ENCODE data around the gene SEC63. TPM values are rescaled to one million over a fixed set of nuclear protein-coding genes. Genes with fewer than 3 reads are reported as not detected.
"Not testable (repeated sequence)": the region's sequence is repeated elsewhere in the genome, so short reads cannot be mapped to it uniquely, and the experiment has no call there.

The SEC63 gene
- total RNA-seq, 2 donors from 2014 or later: 65.7 to 74.8 TPM

- H3K4me3 Mint-ChIP-seq: no peak overlapping the region
- Histone ChIP-seq H3K36me3 (ENCODE audit: control insufficient read depth, insufficient read depth, low read length) (no peaks in the 10 kb centered on the region), H3K4me3 (ENCODE audit: low read length) (no peak overlapping the region), H3K9me3 (ENCODE audit: control insufficient read depth, low read length) (no peaks in the 10 kb centered on the region), H3K27me3 (ENCODE audit: control insufficient read depth, insufficient read depth, low read length, poor library complexity, severe bottlenecking) (no peaks in the 10 kb centered on the region), H3K27ac (ENCODE audit: low read depth, low read length) (no peak overlapping the region), H3K4me1 (ENCODE audit: control insufficient read depth, insufficient read depth, low read length) (no peaks in the 10 kb centered on the region), H3K9ac (ENCODE audit: extremely low read depth, low read length, poor library complexity, severe bottlenecking) (no peak overlapping the region)
- no peak overlapping the region for H3K27ac Mint-ChIP-seq
- no peaks in the 10 kb centered on the region for H3K36me3 Mint-ChIP-seq (ENCODE audit: low read depth)
- H3K9me3 Mint-ChIP-seq: no peaks in the 10 kb centered on the region
- peaks cover 15% of the 10 kb centered on the region for H3K4me1 Mint-ChIP-seq
- peaks cover 2% of the 10 kb centered on the region for H3K27me3 Mint-ChIP-seq (ENCODE audit: insufficient read depth)
- TF ChIP-seq CTCF (conservative IDR thresholded peaks at IDR 0.05): no peak
- DNase-seq: no peak
Observed at GRCh38 chr6:107999341-107999740, 41.3 kb upstream of the SEC63 start.

- Histone ChIP-seq H3K4me1 (ENCODE audit: control insufficient read depth, insufficient read depth, low read length) (peaks cover 11% of the 10 kb centered on the region), H3K9me3 (ENCODE audit: control insufficient read depth, low read length) (no peaks in the 10 kb centered on the region), H3K4me3 (ENCODE audit: low read length) (no peak overlapping the region), H3K9ac (ENCODE audit: extremely low read depth, low read length, poor library complexity, severe bottlenecking) (no peak overlapping the region), H3K27me3 (ENCODE audit: control insufficient read depth, insufficient read depth, low read length, poor library complexity, severe bottlenecking) (no peaks in the 10 kb centered on the region), H3K27ac (ENCODE audit: low read depth, low read length) (no peak overlapping the region), H3K36me3 (ENCODE audit: control insufficient read depth, insufficient read depth, low read length) (no peaks in the 10 kb centered on the region)
- Mint-ChIP-seq H3K9me3 (no peaks in the 10 kb centered on the region), H3K27me3 (ENCODE audit: insufficient read depth) (no peaks in the 10 kb centered on the region), H3K4me1 (peaks cover 40% of the 10 kb centered on the region), H3K27ac (no peak overlapping the region), H3K4me3 (no peak overlapping the region), H3K36me3 (ENCODE audit: low read depth) (no peaks in the 10 kb centered on the region)
- WGBS, 2 experiments (ENCODE audit: insufficient coverage in 1 of 2, insufficient read length in 1 of 2): 88 to 100% methylated on average over 4 to 9 of the region's 9 CpGs
- no peak for TF ChIP-seq CTCF (conservative IDR thresholded peaks at IDR 0.05)
- DNase-seq: no peak
Observed at GRCh38 chr6:107991772-107992550, 34.0 kb upstream of the SEC63 start.

- H3K9me3 Mint-ChIP-seq: no peaks in the 10 kb centered on the region
- WGBS, 2 experiments (ENCODE audit: insufficient coverage in 1 of 2, insufficient read length in 1 of 2): 91 to 93% methylated on average over 3 of the region's 4 CpGs
- no peak overlapping the region for H3K4me3 Mint-ChIP-seq
- Histone ChIP-seq H3K4me3 (ENCODE audit: low read length) (no peak overlapping the region), H3K4me1 (ENCODE audit: control insufficient read depth, insufficient read depth, low read length) (peaks cover 11% of the 10 kb centered on the region), H3K27me3 (ENCODE audit: control insufficient read depth, insufficient read depth, low read length, poor library complexity, severe bottlenecking) (no peaks in the 10 kb centered on the region), H3K36me3 (ENCODE audit: control insufficient read depth, insufficient read depth, low read length) (no peaks in the 10 kb centered on the region), H3K9ac (ENCODE audit: extremely low read depth, low read length, poor library complexity, severe bottlenecking) (no peak overlapping the region), H3K9me3 (ENCODE audit: control insufficient read depth, low read length) (no peaks in the 10 kb centered on the region), H3K27ac (ENCODE audit: low read depth, low read length) (no peak overlapping the region)
- no peaks in the 10 kb centered on the region for H3K36me3 Mint-ChIP-seq (ENCODE audit: low read depth)
- TF ChIP-seq CTCF (conservative IDR thresholded peaks at IDR 0.05): no peak
- DNase-seq: no peak
- H3K27me3 Mint-ChIP-seq (ENCODE audit: insufficient read depth): no peaks in the 10 kb centered on the region
- no peak overlapping the region for H3K27ac Mint-ChIP-seq
- H3K4me1 Mint-ChIP-seq: peaks cover 40% of the 10 kb centered on the region
Observed at GRCh38 chr6:107991061-107991460, 33.1 kb upstream of the SEC63 start.

- H3K4me1 ChIP-seq (ENCODE audit: control insufficient read depth, insufficient read depth, low read length): peaks cover 11% of the 10 kb centered on the region
- H3K27ac Mint-ChIP-seq; H3K4me3 ChIP-seq (ENCODE audit: low read length); H3K9ac ChIP-seq (ENCODE audit: extremely low read depth, low read length, poor library complexity, severe bottlenecking); DNase-seq; H3K36me3 ChIP-seq (ENCODE audit: control insufficient read depth, insufficient read depth, low read length); H3K4me3 Mint-ChIP-seq; H3K9me3 Mint-ChIP-seq; H3K27me3 ChIP-seq (ENCODE audit: control insufficient read depth, insufficient read depth, low read length, poor library complexity, severe bottlenecking); H3K36me3 Mint-ChIP-seq (ENCODE audit: low read depth); H3K27me3 Mint-ChIP-seq (ENCODE audit: insufficient read depth); H3K9me3 ChIP-seq (ENCODE audit: control insufficient read depth, low read length); H3K27ac ChIP-seq (ENCODE audit: low read depth, low read length): not testable (repeated sequence)
- H3K4me1 Mint-ChIP-seq: peaks cover 40% of the 10 kb centered on the region
- 88 to 100% methylated on average over 5 to 8 of the region's 8 CpGs for WGBS, 2 experiments (ENCODE audit: insufficient coverage in 1 of 2, insufficient read length in 1 of 2)
Observed at GRCh38 chr6:107990587-107990986, 32.6 kb upstream of the SEC63 start.
